OCI-LY3 (cell line): Measurements from ENCODE around the gene HOXA3.

ENCODE experiments used
- CTCF ChIP-seq: fragments of 200-600, 300-600 bp; sonication (generic); IDR thresholded peaks from 2 replicates; pipeline ENCODE4 v1.5.1; 2014; ENCODE audit warnings: antibody characterized with exemption, low read length, low read depth
- EZH2phosphoT487 ChIP-seq: fragments of 200-600 bp; shearing (Covaris generic); IDR thresholded peaks from 2 replicates; pipeline ENCODE4 v1.6.1; 2018; ENCODE audit warnings: antibody characterized with exemption, mixed run types, low read depth

- TF ChIP-seq EZH2phosphoT487 (no peak), CTCF (no peak)
These were observed 22.7 kb upstream of the HOXA3 start for GRCh38 chr7:27174874-27175625.
